GM18519 (cell line): Measurements from ENCODE around the gene PDCD11.

Source experiments
- ATAC-seq: cut with Tn5 transposase; IDR thresholded peaks from one replicate; pipeline ENCODE4 v1.9.1; 2021; ENCODE audit warnings: mild to moderate bottlenecking, moderate library complexity; ENCODE audit not compliant: unreplicated experiment, low FRiP score

PDCD11 gene

DNA sequence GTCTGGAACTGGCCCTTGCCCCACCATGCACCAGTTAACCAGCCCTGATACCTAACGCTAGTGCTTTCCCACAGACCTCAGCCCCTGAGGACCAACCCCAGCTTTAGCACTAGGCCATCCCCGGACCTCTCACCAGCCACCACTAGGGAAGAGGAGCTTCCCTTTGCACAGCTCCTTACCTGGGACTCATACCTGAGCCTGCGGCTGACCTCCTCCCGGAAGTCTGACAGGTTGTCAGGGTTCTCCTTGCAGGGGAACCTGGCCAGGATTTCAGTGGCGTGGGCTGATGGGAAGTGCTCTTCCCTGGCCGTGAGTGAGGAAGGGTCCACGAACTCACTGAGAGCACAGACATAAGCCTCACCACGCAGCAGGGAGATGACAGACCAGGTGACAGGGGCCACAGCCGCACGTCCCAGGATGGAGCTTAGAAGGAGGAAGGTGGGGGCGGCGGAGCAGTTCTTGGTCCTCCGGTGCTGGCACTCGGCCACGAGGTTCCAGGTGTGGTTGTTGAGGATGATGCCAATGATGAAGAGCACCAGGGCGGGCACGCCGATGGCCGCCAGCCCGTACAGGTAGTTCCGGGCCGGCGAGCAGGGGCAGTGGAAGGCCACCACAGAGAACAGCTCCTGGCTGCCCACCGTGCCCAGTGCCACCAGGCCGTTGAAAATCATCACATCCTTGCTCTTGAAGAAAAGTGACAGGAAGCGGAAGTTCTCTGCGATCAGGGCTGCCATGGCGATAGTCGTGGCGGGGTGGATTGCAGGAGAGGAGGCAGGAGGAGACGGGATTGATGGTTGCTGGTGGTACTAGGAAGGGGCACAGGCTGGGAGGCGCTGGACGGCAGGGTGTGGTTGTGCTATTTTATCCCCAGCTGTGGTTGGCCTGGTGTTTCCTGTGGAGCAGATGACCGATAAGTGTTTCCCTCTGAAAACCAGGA lies 53.0 kb downstream of the PDCD11 start:
- no peak for ATAC-seq

DNA sequence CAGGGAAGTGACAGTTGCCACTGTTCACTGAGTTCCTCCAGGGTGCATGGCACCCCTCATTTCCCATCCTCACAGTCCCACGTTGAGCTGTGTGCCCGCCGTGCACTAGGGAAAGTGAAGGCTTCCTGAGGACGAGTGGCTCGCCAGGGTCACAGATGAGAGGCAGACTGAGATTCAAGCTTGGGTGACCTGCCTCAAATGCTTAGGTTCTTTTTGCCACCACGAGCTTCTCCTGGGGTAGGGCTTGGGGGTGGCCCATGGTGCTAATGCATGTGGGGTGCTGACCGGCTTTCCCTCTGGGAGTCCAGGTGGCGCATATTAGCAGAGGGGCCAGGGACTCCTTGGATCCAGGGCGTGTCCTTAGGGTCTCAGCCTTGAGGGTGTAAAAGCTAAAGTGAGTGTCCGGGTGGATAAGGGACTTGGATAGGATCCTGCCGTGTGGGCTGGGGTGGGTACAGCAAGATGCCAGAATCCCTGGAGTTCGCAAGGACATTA lies 53.8 kb downstream of the PDCD11 start:
- ATAC-seq: no peak

DNA sequence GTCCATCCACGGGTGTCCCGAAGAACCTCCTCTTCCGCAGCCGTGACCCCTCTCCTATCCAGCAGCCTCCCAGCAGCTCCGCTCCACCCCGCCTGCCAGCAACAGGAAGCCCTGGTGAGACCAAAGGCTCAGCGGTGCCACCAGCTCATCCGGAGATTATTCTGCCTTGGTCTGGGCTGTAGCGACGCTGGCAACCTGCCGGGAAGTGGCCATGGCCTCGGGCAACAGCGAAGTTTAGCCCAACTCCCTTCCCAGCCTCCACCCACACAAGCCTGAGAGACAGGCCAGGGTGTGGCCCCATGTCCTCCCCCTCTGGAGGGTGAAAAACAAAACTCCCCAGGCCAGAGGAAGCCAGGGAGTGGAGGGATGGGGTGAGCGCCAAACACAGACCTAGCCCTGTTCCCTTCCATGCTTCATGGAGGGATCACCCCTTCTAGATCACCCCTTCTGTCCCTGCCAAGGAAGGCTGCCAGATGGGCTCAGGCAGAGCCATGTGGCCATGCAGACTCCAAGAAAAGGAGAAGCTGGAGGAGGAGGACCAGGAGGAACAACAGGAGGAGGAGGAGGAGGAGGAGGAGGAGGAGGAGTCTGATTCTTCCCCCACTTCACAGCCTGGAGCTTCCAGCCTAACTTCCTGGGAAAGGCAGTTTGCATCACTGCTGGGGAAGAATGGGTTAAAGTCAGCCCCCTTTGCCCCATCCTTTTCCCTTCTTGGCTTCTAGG lies 54.8 kb downstream of the PDCD11 start:
- no peak for ATAC-seq

DNA sequence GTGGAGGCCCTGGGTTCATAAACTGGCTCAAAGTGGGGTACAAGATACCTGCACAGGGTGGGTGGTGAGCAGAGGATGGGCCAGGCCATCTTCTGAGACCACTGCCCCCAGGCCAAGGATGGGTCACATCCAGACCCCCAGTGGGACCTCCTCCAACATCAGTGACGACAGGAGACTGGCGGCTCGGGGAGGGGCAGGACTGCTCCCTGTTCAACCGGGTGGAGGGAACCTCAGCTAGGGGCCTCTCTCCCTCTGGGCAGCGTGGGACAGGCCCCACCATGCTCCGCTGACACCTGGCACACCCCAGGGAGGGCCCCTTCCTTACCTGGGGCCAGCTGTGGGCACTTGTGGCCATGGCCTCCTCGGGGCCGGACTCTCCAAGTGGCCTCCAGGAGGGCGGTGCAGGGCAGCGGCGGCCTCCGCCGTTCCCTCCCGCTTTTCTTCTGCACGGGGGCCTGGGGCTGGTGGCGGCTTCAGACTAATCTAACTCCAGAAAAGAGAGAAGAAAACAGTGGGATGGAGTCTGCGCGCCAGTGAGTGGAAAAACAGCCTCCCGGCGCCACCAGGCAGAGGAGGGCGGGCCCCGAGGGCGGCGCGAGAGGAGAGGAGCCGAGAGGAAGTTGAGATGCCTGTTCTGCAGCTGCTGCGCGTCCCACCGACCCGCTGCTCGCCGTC lies 55.5 kb downstream of the PDCD11 start, which contains the start of gene CALHM2:
Gene CALHM2 (minus strand): TSS at position 540 of the 675 bp plus-strand sequence. CDS start 2,429 bp downstream, outside the sequence.
- ATAC-seq: no peak

DNA sequence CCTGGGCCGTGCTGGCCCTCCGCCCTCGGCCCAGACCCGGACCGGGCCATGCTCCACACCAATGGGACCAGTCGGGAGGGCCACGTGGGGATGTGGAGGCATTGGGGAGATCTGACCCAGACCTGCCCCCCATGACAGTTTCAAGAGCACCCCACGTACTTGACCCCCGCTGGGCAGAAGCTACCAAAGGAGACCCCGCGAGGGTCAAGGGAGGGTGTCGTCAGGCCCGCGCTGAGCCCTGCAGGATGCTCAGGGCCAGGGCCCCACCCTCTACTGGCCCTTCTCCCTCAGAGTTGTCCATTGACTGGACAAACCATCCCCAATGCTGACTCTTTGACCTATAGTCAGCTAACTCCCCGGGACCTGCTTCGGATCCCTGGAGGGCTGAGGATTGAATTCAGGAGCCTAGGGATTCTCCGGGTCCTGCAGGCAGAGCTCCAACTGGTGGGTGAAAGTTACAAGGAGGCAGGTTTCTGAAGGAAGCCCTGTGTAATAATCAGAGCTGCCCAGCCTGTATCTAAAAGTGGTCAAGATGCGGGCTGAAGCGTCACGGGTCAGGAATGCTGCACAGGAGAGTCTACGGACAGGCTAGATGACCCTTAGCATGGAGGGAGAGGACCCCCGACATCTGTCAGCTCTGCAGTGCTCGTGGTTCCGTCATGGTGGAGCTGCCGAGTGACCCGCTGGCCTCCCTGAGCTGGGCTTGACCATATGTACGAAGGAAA lies 56.2 kb downstream of the PDCD11 start:
- ATAC-seq: no peak

DNA sequence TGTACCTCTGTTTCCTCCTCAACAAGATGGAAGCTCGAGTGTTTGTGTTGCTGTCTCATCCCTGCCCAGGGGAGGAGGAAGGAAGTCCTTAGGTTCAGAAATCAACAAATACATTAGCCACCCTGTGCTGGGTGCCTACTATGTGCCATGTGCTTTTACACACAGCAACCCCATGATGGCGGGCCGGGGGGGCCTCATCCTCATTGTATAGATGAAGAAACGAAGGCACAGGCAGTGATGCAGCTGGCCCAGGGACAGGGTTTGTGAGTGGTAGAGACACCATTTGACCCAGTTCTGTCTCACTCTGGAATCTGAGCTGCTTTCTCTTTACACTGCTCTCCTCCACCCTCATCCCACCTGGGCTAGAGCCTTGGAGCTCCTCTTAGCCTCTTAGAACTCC lies 57.6 kb downstream of the PDCD11 start:
- ATAC-seq: no peak

DNA sequence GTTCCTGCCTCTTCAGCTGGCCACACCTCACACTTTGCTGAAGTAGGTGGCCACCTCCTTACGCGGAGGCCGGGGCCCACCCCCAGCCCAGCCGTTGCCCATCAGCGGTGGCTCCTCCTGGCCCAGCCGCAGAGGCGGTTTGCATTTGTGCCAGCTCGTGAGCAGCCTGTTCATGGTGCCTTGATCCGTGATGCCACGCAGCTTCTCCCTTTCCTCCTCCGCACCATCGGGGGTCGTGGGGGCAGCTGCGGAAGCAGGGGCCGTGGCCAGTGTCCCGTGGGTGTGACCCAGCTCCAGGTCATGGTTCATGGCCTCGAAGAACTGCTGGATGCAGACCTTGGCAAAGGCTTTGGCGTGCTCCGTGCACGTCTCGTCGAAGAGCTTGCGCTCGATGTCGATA lies 58.8 kb downstream of the PDCD11 start:
- no peak for ATAC-seq

DNA sequence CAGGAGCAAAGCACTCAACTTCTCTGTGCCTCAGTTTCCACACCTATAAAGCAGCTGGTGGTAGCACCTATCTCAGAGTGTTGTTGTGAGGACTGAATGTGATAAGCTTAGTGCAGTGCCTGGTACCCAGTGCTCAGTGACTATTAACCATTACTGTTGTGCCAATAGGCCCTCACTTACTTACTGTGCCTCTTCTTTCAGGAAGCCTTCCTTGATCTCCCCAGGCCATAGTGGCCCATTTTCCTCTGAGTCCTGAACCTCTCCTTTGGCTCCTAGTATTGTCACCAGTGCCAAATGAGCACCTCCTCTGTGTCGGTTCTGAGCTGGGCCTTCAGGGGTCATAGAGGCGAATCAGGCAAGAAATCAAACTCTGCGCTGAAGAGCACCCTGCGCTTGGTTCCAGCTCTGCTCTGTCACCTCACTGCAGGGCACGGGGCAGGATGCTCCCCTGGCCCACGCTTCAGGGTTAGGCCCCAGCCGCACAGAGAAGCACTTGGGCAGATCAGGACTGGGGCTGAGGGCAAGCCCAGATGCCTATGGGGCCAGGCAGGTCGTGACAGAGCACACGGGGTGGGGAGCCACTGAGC lies 59.7 kb downstream of the PDCD11 start:
- ATAC-seq: no peak

DNA sequence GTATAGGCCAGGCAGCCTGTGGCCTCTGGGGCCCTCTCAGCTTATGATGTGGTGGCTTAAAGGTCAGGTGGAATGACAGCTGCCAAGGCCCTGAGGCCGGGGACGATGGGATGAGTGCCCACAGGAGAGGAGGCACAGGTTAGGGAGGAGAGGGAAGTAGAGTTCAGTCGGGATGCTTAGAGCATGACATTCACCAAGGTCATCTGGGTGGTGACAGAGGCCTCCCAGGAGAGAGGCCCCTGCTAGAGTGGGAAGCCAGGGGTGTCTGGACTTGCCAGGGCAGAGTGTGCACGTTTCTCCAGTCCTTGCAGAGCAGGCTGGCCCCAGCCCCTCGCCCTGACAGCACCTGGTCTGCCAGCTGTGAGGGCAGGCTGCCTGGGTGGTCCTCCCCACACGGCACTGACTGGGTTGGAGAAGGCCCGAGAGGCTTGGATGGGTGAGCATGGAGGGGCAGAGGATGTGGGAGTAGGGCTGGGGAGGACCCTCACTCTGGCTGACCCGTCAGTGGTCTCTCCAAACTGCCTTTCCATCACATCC lies 60.8 kb downstream of the PDCD11 start:
- ATAC-seq: no peak

DNA sequence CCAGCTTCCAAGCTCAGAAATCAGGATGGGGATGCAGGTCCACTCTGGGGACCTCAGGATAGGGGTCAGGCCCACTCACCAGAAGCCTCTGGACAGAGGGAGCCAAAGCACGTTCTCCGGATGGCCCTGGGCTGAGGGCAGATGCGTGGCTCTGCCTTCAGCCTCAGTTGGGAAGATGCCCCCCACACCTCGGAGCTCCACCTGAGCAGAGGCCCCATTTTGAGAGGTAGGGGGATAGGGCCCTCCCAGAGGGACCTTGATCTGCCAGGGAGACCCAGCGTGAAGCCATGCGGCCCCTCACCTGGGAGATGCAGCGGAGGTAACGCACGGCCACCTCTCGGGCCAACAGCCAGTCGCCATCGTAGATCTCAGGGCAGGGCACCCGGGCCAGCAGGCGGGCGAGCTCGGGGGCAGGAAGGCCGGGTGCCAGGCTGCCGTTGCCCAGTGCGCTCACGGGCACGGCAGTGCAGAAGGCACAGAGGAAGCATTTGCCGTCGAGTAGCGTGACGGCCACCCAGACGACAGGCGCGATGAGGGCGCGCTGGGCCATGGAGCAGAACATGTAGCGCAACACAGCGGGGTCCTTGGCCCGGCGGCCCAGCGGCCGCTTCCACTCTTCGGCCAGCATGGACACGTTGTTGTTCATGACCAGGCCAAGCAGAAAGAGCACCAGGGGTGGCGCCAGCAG lies 61.6 kb downstream of the PDCD11 start:
- no peak for ATAC-seq

DNA sequence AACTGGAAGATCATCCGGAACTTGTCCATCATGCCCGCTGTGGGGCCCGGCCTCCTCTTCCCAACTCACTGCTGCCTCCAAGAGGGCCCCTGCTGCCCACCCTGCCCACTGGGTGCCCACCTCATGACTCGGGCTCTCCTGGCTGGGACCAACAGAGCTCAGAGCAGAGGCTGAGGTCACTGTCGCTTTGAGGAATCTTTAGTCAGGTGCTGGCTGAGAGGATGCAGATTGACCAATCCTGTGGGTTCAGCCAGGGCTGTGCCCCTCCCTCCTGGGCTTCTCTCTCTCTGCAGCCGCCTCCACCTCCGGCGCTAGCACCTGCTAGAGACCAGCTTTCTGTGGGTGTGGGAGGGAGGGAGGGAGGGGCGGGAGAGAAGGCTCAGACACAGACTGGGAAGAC lies 62.3 kb downstream of the PDCD11 start, which contains the start of gene CALHM1:
Gene CALHM1 (minus strand): TSS at position 181 of the 400 bp plus-strand sequence. CDS start 149 bp downstream, at position 32.
- peak; percentile 73 for ATAC-seq

DNA sequence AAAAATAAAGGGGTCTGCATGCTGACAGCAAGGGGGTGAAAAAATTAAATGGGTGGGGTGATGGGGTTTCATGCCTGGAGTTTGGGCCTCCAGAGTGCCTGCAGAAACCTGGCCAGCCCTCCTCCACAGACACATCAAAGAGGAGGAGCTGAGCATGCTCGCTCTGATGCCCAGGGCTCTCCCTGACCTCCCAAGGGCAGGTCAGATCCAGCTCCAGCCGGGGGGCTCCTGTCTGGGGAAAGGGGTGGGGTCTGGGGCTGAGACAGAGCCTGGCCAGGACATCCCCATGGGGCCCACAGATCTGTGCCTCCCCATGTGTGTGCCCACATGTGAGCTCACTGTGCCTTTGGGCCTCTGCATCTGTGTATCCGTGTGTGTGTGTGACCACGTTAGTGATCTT lies 63.2 kb downstream of the PDCD11 start:
- ATAC-seq: no peak

DNA sequence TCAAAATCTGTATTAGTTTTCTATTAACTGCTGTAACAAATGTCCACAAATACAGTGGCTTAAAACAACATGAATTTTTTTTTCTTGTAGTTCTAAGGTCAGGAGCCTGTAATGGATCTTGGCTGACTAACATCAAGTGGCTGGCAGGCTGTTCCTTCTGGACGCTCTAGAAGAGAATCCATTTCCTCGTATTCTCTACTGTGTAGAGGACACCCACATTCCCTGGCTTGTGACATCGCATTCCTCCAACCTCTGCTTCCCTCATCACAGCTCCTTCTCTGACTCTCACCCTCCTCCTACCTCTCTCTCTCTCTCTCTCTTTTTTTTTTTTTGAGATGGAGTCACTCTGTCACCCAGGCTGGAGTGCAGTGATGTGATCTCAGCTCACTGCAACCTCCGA lies 67.1 kb downstream of the PDCD11 start:
- no peak for ATAC-seq

DNA sequence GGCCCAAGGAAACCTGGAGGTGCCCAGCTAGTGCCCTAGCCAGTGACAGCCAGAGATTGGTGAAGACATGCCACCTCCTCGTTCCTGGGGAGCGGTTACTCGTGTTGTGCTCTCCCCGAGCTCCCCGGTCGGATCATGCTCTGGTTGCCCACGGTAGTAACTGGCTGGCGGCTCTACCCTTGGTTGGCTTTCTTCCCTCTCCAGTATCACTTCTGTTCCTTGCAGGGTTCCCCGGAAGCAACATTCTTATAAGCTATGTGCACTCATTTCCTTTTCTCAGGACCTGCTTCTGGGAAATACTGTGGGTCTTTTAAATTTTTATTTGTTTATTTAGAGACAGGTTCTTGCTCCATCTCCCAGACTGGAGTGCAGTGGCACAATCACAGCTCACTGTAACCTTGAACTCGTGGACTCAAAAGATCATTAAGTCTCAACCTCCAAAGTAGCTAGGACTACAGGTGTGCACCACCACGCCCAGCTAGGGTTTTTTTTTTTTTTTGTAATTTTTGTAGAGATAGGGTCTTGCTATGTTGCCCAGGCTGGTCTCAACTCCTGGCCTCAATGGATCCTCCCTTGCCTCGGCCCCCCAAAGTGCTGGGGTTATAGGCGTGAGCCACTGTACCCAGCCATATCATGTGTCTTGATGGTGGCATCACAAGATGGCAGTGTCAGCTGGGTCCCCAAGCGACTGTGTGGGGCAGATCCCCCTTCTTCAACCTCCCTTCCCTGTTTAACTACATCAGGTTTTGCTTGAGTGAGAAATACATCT lies 69.2 kb downstream of the PDCD11 start:
- no peak for ATAC-seq

DNA sequence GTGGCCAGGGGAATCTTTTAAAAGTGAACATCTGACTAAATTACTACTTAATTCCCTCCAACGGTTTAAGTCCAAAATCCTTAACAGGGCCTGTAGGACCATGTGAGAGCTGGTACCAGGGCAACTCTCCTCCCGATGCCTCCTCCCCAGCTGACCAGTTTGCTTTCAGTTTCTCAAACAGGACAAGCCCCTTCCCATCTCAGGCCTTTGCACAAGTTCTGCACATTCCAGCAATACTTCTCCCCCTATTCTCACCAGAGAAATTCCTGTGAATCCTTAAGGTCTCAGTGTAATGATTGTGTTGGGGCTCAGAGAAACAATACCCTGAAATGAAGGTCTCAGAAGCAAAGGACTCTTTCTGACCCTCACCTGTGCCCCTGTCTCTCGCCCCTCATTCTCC lies 70.3 kb downstream of the PDCD11 start:
- no peak for ATAC-seq

DNA sequence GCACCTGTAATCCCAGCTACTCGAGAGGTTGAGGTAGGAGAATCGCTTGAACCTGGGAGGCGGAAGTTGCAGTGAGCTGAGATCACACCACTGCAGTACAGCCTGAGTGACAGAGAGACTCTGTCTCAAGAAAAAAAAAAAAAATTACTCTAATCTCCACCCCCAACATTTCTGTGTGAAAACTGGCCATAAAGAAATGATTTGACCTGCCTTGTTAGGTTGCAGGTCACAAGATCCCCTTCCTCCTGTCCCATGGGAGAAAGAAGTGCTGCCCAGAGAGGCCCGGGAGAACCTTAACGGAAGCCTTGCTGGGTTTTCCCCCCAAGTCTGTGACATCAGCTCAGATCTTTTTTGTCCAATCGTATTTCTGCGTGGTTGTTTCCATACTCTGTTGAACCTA lies 71.0 kb downstream of the PDCD11 start:
- ATAC-seq: no peak

DNA sequence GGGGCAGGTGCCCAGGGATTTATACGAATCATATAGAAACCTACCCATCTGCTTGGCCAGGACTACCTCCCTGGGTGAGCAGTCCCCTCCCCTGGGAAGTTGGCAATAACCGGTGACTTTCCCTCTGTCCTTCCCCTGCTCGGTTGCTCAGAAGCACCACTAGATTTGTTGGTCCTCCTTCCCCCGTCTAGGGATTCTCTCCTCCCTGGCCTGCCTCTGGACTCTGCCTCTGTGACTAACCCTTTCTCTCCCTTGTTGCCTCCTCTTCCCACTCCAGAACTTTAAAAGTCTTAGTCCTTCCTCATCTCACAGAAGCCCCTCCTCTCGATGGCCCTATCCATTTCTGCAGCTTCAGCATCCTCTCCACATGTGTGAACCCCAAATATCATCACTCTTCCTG lies 72.8 kb downstream of the PDCD11 start:
- ATAC-seq: no peak
